HepG2 (cell line): ENCODE measurements around the gene QDPR. TPM values are rescaled to one million over a fixed set of nuclear protein-coding genes. Genes with fewer than 3 reads are reported as not detected.

Experiments
- ATAC-seq: fragments of 200-7000 bp; cut with Tn5 transposase; 3 replicates; pipeline ENCODE4 v1.9.1; 2020; ENCODE audit warnings: mild to moderate bottlenecking, moderate library complexity
- BruUV-seq: library from RNA; stranded (reverse); fragments of 400-500 nt; replicated peaks from 2 replicates; lab custom pipeline; 2021; lab: Mats Ljungman, UMichigan
- CTCF ChIA-PET: fragments of 300-600 bp; formaldehyde crosslinking; extraction: SDS; loops from one replicate; lab custom pipeline; 2021; ENCODE audit warnings: low total read pairs, inconsistent platforms, low intra/inter-chr PET ratio; lab: Yijun Ruan, JAX
- POLR2A ChIA-PET: fragments of 350-600 bp; sonication (Branson Sonifier 250); formaldehyde crosslinking; loops from one replicate; lab custom pipeline; 2020; ENCODE audit warnings: antibody characterized with exemption, inconsistent platforms; lab: Yijun Ruan, JAX
- DNase-seq: peaks from one replicate; pipeline ENCODE4 v3.0.0-alpha.2; 2015; ENCODE audit warnings: low spot score
- FAIRE-seq: peaks from 3 replicates; lab custom pipeline; 2011; peaks lifted over from hg19 to GRCh38; lab: Jason Lieb, UNC
- H2AFZ ChIP-seq: one replicate; pipeline ENCODE4 v1.6.1; 2011; ENCODE audit warnings: low read length, inconsistent platforms
- H3K27ac ChIP-seq: fragments of 300-600 bp; 3 replicates; pipeline ENCODE4 v1.8.0; 2011; ENCODE audit warnings: mixed run types, mild to moderate bottlenecking, mixed read lengths, low read length, inconsistent platforms; ENCODE audit not compliant: insufficient read depth; ENCODE audit errors: extremely low read length
- H3K27me3 ChIP-seq, 2 experiments: fragments of 200-600 bp in 1 of 2; 2 replicates in 1 of 2; 3 replicates in 1 of 2; pipeline versions ENCODE4 v1.6.0 to v1.8.0; 2011; ENCODE audit warnings: low read length in 2 of 2, mild to moderate bottlenecking in 2 of 2, moderate library complexity in 2 of 2, inconsistent platforms in 1 of 2; ENCODE audit not compliant: insufficient read depth in 2 of 2, control insufficient read depth in 1 of 2
- H3K36me3 ChIP-seq, 2 experiments: fragments of 200-600 bp in 1 of 2; replicated peaks in 1 of 2; 2 replicates in 1 of 2; 3 replicates in 1 of 2; pipeline versions ENCODE4 v1.5.1 to v1.8.0; 2011; ENCODE audit warnings: low read length in 2 of 2, inconsistent platforms in 1 of 2; ENCODE audit not compliant: insufficient read depth in 2 of 2, control insufficient read depth in 1 of 2
- H3K4me1 ChIP-seq: 2 replicates; pipeline ENCODE4 v1.5.1; 2012; ENCODE audit warnings: low read length, inconsistent platforms; ENCODE audit not compliant: insufficient read depth
- H3K4me2 ChIP-seq: 2 replicates; pipeline ENCODE4 v1.6.0; 2011; ENCODE audit warnings: low read depth, low read length, inconsistent platforms
- H3K4me3 ChIP-seq, 3 experiments: fragments of 200-600 bp in 1 of 3; sonication (generic), shearing (Covaris generic) in 1 of 3; replicated peaks in 1 of 3; 2 replicates each; pipeline ENCODE4 v1.5.1; 2011 to 2016; ENCODE audit warnings: low read length in 3 of 3, inconsistent platforms in 2 of 3, low read depth in 2 of 3, mild to moderate bottlenecking in 2 of 3, control low read depth in 1 of 3, mixed read lengths in 1 of 3; ENCODE audit not compliant: insufficient read depth in 1 of 3
- H3K79me2 ChIP-seq: one replicate; pipeline ENCODE4 v1.6.1; 2011; ENCODE audit warnings: low read length, inconsistent platforms; ENCODE audit not compliant: insufficient read depth
- H3K9ac ChIP-seq: 2 replicates; pipeline ENCODE4 v1.6.0; 2011; ENCODE audit warnings: mild to moderate bottlenecking, low read depth, low read length, inconsistent platforms; ENCODE audit not compliant: insufficient read depth
- H3K9me3 ChIP-seq: 2 replicates; pipeline ENCODE4 v1.5.1; 2012; ENCODE audit warnings: mild to moderate bottlenecking, low read length
- H4K20me1 ChIP-seq: 2 replicates; pipeline ENCODE4 v1.6.0; 2011; ENCODE audit warnings: inconsistent platforms, mild to moderate bottlenecking, low read length, moderate library complexity; ENCODE audit not compliant: insufficient read depth
- AHDC1 ChIP-seq: sonication (generic); formaldehyde crosslinking; IDR thresholded peaks from 2 replicates; pipeline ENCODE4 v1.5.1; 2020; ENCODE audit warnings: mild to moderate bottlenecking, missing genetic modification reagents, borderline replicate concordance
- CEBPZ ChIP-seq: IDR thresholded peaks from 2 replicates; pipeline ENCODE4 v1.6.1; 2012; ENCODE audit warnings: low read length, improper control_type of control experiment
- EHMT2 ChIP-seq: fragments of 200-600 bp; sonication (generic); IDR thresholded peaks from 2 replicates; pipeline ENCODE4 v1.7.0; 2017; ENCODE audit warnings: antibody characterized with exemption, low read depth, low read length, borderline replicate concordance
- HNF4A ChIP-seq: sonication (generic); formaldehyde crosslinking; IDR thresholded peaks from 2 replicates; pipeline ENCODE4 v1.4.0; 2020; ENCODE audit warnings: missing genetic modification reagents
- PHF5A ChIP-seq: IDR thresholded peaks from one replicate; pipeline ENCODE4 v1.6.1; 2018; ENCODE audit warnings: low read depth, missing genetic modification reagents; ENCODE audit not compliant: unreplicated experiment
- POLR2G ChIP-seq: fragments of 200-400 bp; formaldehyde crosslinking; IDR thresholded peaks from 2 replicates; pipeline ENCODE4 v1.6.1; 2018; ENCODE audit warnings: mild to moderate bottlenecking, low read depth, low read length, moderate library complexity
- TBX3 ChIP-seq: fragments of 450-650 bp; IDR thresholded peaks from 2 replicates; pipeline ENCODE4 v1.6.1; 2017; ENCODE audit warnings: antibody characterized with exemption, mild to moderate bottlenecking, inconsistent platforms, borderline replicate concordance
- TOE1 ChIP-seq: sonication (generic); formaldehyde crosslinking; IDR thresholded peaks from 2 replicates; pipeline ENCODE4 v1.4.0; 2020; ENCODE audit warnings: mild to moderate bottlenecking, missing genetic modification reagents
- ZMYM3 ChIP-seq: sonication (generic); formaldehyde crosslinking; IDR thresholded peaks from 2 replicates; pipeline ENCODE4 v1.5.1; 2020; ENCODE audit warnings: mild to moderate bottlenecking, missing genetic modification reagents
- ZNF761 ChIP-seq: sonication (generic); formaldehyde crosslinking; conservative IDR thresholded peaks from 2 replicates; pipeline ENCODE4 v1.4.0; 2020; ENCODE audit warnings: mild to moderate bottlenecking, missing genetic modification reagents
- ZSCAN25 ChIP-seq: sonication (generic); formaldehyde crosslinking; IDR thresholded peaks from 2 replicates; pipeline ENCODE4 v1.8.0; 2022; ENCODE audit warnings: mild to moderate bottlenecking, missing genetic modification reagents
- WGBS: methylation state at CpG from one replicate; pipeline ENCODE4 v1.1.6; 2017; ENCODE audit warnings: low lambda C conversion rate; 5-methylcytosine and 5-hydroxymethylcytosine counted together
- in situ Hi-C: cut with HindIII; loops from 2 replicates; pipeline ENCODE4 v1.10.0; 2017; ENCODE audit warnings: low pct_unique_long_range_greater_than_20kb; ENCODE audit not compliant: extremely low pct_ligation_motif_present
- intact Hi-C: fragments of 100-400 bp; cut with micrococcal nuclease; formaldehyde crosslinking; loops from one replicate; pipeline ENCODE4 v1.10.0; 2022; ENCODE audit not compliant: unreplicated experiment
- polyA plus RNA-seq, 8 experiments: library from polyadenylated mRNA; depleted of rRNA in 3 of 8; stranded (reverse) in 7 of 8; unstranded in 1 of 8; fragments of >200 nt; fragmentation: Illumina TruSeq in 4 of 8; extraction: Trizol in 4 of 8; gene quantifications; 2 replicates each; pipeline versions ENCODE4 v1.2.1 to v1.2.3, GENCODE V29; 2011 to 2016; ENCODE audit warnings: low read depth in 4 of 8, missing spikeins in 1 of 8, mixed read lengths in 1 of 8; ENCODE audit not compliant: insufficient read depth in 1 of 8
- total RNA-seq, 5 experiments: library from RNA; depleted of rRNA; stranded (reverse); fragments of >200 nt; fragmentation: Illumina TruSeq; extraction: Trizol; gene quantifications; 2 replicates each; pipeline ENCODE4 v1.2.3, GENCODE V29; 2016; ENCODE audit warnings: low read depth in 1 of 5
- TF ChIP-seq, protein P1 (sequence below): IDR thresholded peaks from 2 replicates; pipeline ENCODE4 v1.6.1; 2018; ENCODE audit warnings: missing genetic modification reagents, mild to moderate bottlenecking, missing compliant biosample characterization

The QDPR gene
- total and polyA plus RNA-seq, 2 of the 13 experiments (the other 11 are each of a cell fraction or from before 2014, with no cell fraction given): 9.9 to 95.5 TPM

- TF ChIP-seq AHDC1 (CRISPR knock-in tag) (0 out of 2 replicates have a peak, but pooled peaks have one; percentile 21), ZSCAN25 (CRISPR knock-in tag) (no peak)
Observed at GRCh38 chr4:17544831-17545234, 32.9 kb upstream of the QDPR start (continued).

- Histone ChIP-seq H3K4me3 (no peak overlapping the region), H3K4me2 (no peak overlapping the region), H4K20me1 (no peaks in the 10 kb centered on the region), H3K4me1 (peaks cover 51% of the 10 kb centered on the region), H2AFZ (no peak overlapping the region), H3K79me2 (no peaks in the 10 kb centered on the region), H3K27me3 (no peaks in the 10 kb centered on the region), H3K9ac (peak overlapping the region; percentile 44), H3K27ac (peak overlapping the region; percentile 78), H3K36me3 (no peaks in the 10 kb centered on the region), H3K9me3 (no peaks in the 10 kb centered on the region)
- ChIA-PET POLR2A (interaction anchor here (0.8 to 3.1 kb wide), 4 partner anchors 8 to 33 kb away, joined by 3 to 19 read pairs (median 6); partner anchors contain the start of gene QDPR), CTCF (no interaction called here)
- FAIRE-seq (peak; percentile 93), ATAC-seq (peak; percentile 97), DNase-seq (peak; percentile 98)
- in situ Hi-C loops (no loop called here), intact Hi-C loops (loop anchor here (1.0 to 2.0 kb wide), 4 partner anchors 14 to 70 kb away; partner anchors contain the start of genes MED28 and QDPR)
- BruUV-seq: no TSS peak
- WGBS: 0% methylated on average over 6 of the region's 6 CpGs
- no peak for TF ChIP-seq TOE1
- TF ChIP-seq PHF5A (CRISPR knock-in tag): peak; percentile 41
- TF ChIP-seq CEBPZ: no peak
- peak; percentile 41; the same call in 1 of the 2 replicates for TF ChIP-seq ZMYM3 (CRISPR knock-in tag)
- no peak; the same call in 1 of the 2 replicates for TF ChIP-seq EHMT2
- no peak for TF ChIP-seq POLR2G
- TF ChIP-seq HNF4A (CRISPR knock-in tag): peak; percentile 17; the same call in 1 of the 2 replicates
- peak; percentile 81; the same call in 1 of the 2 replicates for TF ChIP-seq TBX3
- TF ChIP-seq ZNF761: no peak
- TF ChIP-seq, protein P1, sequence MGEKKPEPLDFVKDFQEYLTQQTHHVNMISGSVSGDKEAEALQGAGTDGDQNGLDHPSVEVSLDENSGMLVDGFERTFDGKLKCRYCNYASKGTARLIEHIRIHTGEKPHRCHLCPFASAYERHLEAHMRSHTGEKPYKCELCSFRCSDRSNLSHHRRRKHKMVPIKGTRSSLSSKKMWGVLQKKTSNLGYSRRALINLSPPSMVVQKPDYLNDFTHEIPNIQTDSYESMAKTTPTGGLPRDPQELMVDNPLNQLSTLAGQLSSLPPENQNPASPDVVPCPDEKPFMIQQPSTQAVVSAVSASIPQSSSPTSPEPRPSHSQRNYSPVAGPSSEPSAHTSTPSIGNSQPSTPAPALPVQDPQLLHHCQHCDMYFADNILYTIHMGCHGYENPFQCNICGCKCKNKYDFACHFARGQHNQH: peak; percentile 89
Observed at GRCh38 chr4:17544205-17544604, 32.3 kb upstream of the QDPR start.
